Left lung (tissue), 10 donors: Measurements from ENCODE around the gene BNC2. TPM values are rescaled to one million over a fixed set of nuclear protein-coding genes. Genes with fewer than 3 reads are reported as not detected.

ENCODE experiments used
- ATAC-seq: fragments of 200-7000 bp; cut with Tn5 transposase; one replicate; pipeline ENCODE4 v1.9.1; 2020; ENCODE audit warnings: moderate library complexity
- DNase-seq, 4 donors: peaks; one replicate each; pipeline ENCODE4 v3.0.0-alpha.2; 2013 to 2020
- H3K27ac ChIP-seq, 2 donors: fragments of 200-600 bp; sonication (generic) in 1 of 2; one replicate each; pipeline versions ENCODE4 v1.5.0 to v1.8.0; 2020 to 2021
- H3K27me3 ChIP-seq, 2 donors: fragments of 200-600 bp; sonication (generic) in 1 of 2; one replicate each; pipeline versions ENCODE4 v1.5.0 to v1.8.0; 2020 to 2021
- H3K36me3 ChIP-seq, 2 donors: fragments of 200-600 bp; sonication (generic) in 1 of 2; one replicate each; pipeline versions ENCODE4 v1.5.0 to v1.8.0; 2020 to 2021
- H3K4me1 ChIP-seq, 2 donors: fragments of 200-600 bp; one replicate each; pipeline ENCODE4 v1.8.0; 2021
- H3K4me3 ChIP-seq, 2 donors: fragments of 200-600 bp; sonication (generic) in 1 of 2; one replicate each; pipeline versions ENCODE4 v1.5.0 to v1.8.0; 2020 to 2021; ENCODE audit warnings: mild to moderate bottlenecking in 1 of 2
- H3K9me3 ChIP-seq, 2 donors: fragments of 200-600 bp; sonication (generic) in 1 of 2; one replicate each; pipeline versions ENCODE4 v1.5.0 to v1.8.0; 2020 to 2021
- CTCF ChIP-seq, 2 donors: fragments of 200-600 bp; sonication (generic) in 1 of 2; IDR thresholded peaks; one replicate each; pipeline versions ENCODE4 v1.5.0 to v1.8.0; 2021; ENCODE audit warnings: antibody characterized with exemption in 2 of 2
- intact Hi-C, 2 donors: fragments of 100-400 bp; cut with DNase I; formaldehyde crosslinking; loops; one replicate each; pipeline versions ENCODE4 v1.11.2 to v1.14.2; 2022
- polyA plus RNA-seq, 6 donors: library from polyadenylated mRNA; unstranded; fragments of 120-200 nt; gene quantifications; one replicate each; pipeline ENCODE4 v1.2.1, GENCODE V29; 2013; ENCODE audit not compliant: insufficient read length in 6 of 6
- total RNA-seq, 2 donors: library from RNA; stranded (reverse); fragmentation: NEBNext Ultra II Directional; extraction: Animal tissue kit (Norgen Biotek cat#: 25700); gene quantifications; one replicate each; pipeline ENCODE4 v1.2.1, GENCODE V29; 2021
- donor health status: DM: no; HTN: yes; CAD: no.
- donor health status: DM: no; HTN: no; CAD: no.

BNC2 gene
- total and polyA plus RNA-seq, 8 donors, result 9.6 to 19.3 (median 12.9) TPM

- ATAC-seq, result no peak
- no peaks in the 10 kb centered on the region for H3K36me3 ChIP-seq
- H3K9me3 ChIP-seq, result no peaks in the 10 kb centered on the region
- no peak for TF ChIP-seq CTCF (IDR thresholded peaks at IDR 0.05)
- peak overlapping the region in 1 of 2 donors; percentile 27 for H3K27ac ChIP-seq
- no peak overlapping the region for H3K4me3 ChIP-seq
- no peak for DNase-seq
- H3K27me3 ChIP-seq, result no peaks in the 10 kb centered on the region
- intact Hi-C loops, result no loop called here
- H3K4me1 ChIP-seq, result peaks cover 0 to 5% of the 10 kb centered on the region in 2 donors
Observed at GRCh38 chr9:16625161-16625631, 245.3 kb downstream of the BNC2 start.

GRCh38 chr9:16624744-16625117, 245.7 kb downstream of the BNC2 start:
- no peaks in the 10 kb centered on the region for H3K36me3 ChIP-seq
- intact Hi-C loops, result no loop called here
- peaks cover 0 to 5% of the 10 kb centered on the region in 2 donors for H3K4me1 ChIP-seq
- H3K9me3 ChIP-seq, result no peaks in the 10 kb centered on the region
- H3K27ac ChIP-seq, result no peak overlapping the region
- DNase-seq, result no peak
- no peak overlapping the region for H3K4me3 ChIP-seq
- no peak for TF ChIP-seq CTCF (IDR thresholded peaks at IDR 0.05)
- ATAC-seq, result no peak
- H3K27me3 ChIP-seq, result no peaks in the 10 kb centered on the region

GRCh38 chr9:16623989-16624743, 246.3 kb downstream of the BNC2 start:
- DNase-seq, result no peak
- Histone ChIP-seq H3K9me3 (no peaks in the 10 kb centered on the region), H3K36me3 (no peaks in the 10 kb centered on the region), H3K4me1 (peaks cover 0 to 5% of the 10 kb centered on the region in 2 donors), H3K27me3 (no peaks in the 10 kb centered on the region), H3K27ac (no peak overlapping the region), H3K4me3 (no peak overlapping the region)
- intact Hi-C loops, result no loop called here
- no peak for ATAC-seq
- no peak for TF ChIP-seq CTCF (IDR thresholded peaks at IDR 0.05)

- DNase-seq (no peak), ATAC-seq (no peak)
- intact Hi-C loops, result no loop called here
- Histone ChIP-seq H3K4me3 (no peak overlapping the region), H3K4me1 (peaks cover 0 to 5% of the 10 kb centered on the region in 2 donors), H3K27me3 (no peaks in the 10 kb centered on the region), H3K27ac (no peak overlapping the region), H3K36me3 (no peaks in the 10 kb centered on the region), H3K9me3 (no peaks in the 10 kb centered on the region)
- TF ChIP-seq CTCF (IDR thresholded peaks at IDR 0.05), result no peak
Observed at GRCh38 chr9:16622541-16622940, 247.9 kb downstream of the BNC2 start.

- no peak for TF ChIP-seq CTCF (IDR thresholded peaks at IDR 0.05)
- intact Hi-C loops, result no loop called here
- Histone ChIP-seq H3K9me3 (peaks cover 0 to 2% of the 10 kb centered on the region in 2 donors), H3K4me1 (no peaks in the 10 kb centered on the region), H3K4me3 (no peak overlapping the region), H3K36me3 (no peaks in the 10 kb centered on the region), H3K27me3 (no peaks in the 10 kb centered on the region), H3K27ac (peak overlapping the region in 1 of 2 donors; percentile 21)
- ATAC-seq (no peak), DNase-seq (no peak)
Observed at GRCh38 chr9:16619914-16620520, 250.5 kb downstream of the BNC2 start.
